Stimulated activated CD4-positive, alpha-beta T cell treated with anti-CD3 and anti-CD28 coated beads, Interleukin-4, amount 100 ng/mL, for 1 hour (primary cell): ENCODE measurements around the gene EMILIN2.
A peak's percentile ranks its signal among the peaks of the same experiment; 100 is the strongest.

Experiments
- DNase-seq: peaks from one replicate; pipeline ENCODE4 v3.0.0-alpha.2; 2020

The EMILIN2 gene

DNA sequence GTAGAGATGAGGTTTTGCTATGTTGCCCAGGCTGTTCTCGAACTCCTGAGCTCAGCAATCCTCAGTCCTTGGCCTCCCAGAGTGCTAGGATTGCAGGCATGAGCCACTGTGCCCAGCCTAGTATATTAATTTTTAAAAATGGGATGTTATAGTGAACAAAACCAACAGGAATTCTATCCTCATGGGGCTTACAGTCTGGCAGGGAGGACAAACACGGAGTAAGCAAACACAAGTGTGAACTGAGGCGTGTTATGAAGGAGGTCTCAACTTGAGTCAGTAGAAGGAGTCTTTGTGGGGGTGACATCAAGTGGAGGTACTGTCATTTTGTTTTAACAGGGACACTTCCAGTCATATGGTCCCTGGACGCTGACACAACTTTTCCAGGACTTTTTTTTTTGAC lies 33.1 kb downstream of the EMILIN2 start:
- DNase-seq: no peak

- no peak for DNase-seq
Measured at GRCh38 chr18:2880473-2880872, 33.7 kb downstream of the EMILIN2 start.

DNA sequence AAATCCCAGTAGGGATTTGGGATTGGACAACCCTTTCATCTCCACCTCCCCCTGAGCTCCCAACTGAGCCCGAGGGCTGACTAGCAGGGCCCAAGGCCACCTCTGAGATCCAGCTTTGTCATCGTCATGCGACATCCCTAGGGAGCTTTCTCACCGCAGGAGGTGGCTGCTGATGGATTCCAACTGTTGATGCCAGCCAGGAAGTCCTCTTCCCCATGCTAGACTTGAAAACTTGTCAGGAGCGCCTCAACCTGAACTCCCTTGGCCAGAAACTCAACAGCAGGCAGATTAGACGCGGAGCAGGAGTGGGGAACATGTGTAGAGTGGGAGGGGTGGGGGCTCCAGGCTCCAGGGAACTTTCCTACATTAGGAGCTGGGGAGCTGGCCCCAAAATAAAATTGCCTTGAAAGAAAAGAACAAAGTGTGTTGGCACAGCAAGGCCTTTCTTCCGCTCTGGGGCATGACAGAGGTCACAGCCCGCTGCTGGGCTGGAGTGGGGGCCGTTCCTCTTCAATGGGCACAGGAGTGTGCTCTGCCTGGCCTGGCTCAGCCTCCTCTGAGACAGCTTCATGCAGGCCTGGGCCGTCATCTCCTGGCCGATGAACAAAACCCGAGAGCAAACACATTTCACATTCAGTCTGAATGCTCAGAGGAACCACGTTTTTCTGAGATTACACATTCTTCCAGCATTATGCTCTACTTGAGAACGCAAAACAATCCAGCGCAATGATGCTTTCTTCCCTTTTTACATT lies 34.5 kb downstream of the EMILIN2 start:
- DNase-seq: no peak

GRCh38 chr18:2881840-2882195 lies 35.0 kb downstream of the EMILIN2 start:
- no peak for DNase-seq

DNA sequence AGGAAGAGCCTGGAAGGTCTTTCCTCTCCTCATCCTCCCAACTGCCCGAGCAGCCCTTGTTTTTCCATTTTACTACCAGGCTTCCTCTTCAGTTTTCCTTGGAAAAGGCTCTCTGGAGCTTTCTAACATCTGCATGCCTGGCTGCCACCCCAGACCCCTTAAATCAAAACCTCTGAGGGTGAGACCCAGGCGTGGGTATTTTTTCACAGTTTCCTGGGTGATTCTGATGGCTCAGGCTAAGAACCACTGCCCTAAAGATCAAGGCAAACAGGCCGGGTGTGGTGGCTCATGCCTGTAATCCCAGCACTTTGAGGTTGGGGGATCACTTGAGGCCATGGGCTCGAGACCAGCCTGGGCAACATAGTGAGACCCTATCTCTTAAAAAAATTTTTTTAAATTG lies 35.4 kb downstream of the EMILIN2 start:
- DNase-seq: no peak

GRCh38 chr18:2883076-2883735 lies 36.4 kb downstream of the EMILIN2 start:
- DNase-seq: peak; percentile 34

DNA sequence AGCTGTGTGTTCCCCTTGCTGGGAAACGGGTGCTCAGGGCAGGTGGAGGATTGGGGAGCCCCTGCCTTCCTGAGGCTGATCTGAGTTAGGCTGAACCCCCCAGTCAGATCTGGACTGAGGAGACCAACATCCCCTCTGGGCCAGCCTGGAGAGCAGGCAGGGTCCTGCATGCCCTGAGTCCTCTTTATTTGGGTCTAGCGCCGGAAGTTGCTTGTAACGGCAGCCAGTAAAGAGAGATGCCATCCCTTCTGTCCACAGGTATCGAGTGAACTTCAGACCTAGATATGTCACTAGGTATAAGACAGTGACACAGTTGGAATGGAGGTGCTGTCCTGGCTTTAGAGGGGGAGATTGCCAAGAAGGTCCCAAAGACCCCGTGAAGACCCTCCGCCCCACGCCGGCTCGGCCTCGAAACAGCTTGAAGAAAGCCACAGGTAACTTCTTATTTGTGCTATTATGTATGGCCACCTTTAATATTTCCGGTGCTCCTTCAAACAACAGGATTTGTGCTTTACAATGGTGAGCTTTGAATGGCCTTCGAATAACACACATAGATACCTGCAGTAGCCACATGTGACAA lies 38.0 kb downstream of the EMILIN2 start:
- DNase-seq: no peak

DNA sequence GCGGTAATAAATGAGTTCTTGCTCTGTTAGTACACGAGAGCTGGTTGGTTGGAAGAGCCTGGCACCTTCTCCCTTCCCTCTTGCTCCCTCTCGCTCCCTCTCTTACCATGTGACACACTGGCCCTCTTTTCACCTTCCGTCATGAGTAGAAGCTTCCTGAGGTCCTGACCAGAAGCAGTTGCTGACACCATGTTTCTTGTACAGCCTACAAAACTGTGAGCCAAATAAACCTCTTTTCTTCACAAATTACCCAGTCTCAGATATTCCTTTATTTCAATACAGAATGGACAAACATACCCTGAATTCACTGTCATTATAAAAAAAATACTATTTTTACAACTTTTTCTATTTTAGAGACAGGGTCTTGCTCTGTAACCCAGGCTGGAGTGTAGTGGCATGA lies 40.7 kb downstream of the EMILIN2 start:
- no peak for DNase-seq

- DNase-seq: no peak
Measured at GRCh38 chr18:2889761-2890192, 43.0 kb downstream of the EMILIN2 start.

- DNase-seq: no peak
Measured at GRCh38 chr18:2890606-2891005, 43.8 kb downstream of the EMILIN2 start.

GRCh38 chr18:2891526-2892431 lies 45.0 kb downstream of the EMILIN2 start:
- no peak for DNase-seq

GRCh38 chr18:2893056-2893455 lies 46.2 kb downstream of the EMILIN2 start:
- DNase-seq: no peak

- no peak for DNase-seq
Measured at GRCh38 chr18:2893676-2894075, 46.9 kb downstream of the EMILIN2 start.

DNA sequence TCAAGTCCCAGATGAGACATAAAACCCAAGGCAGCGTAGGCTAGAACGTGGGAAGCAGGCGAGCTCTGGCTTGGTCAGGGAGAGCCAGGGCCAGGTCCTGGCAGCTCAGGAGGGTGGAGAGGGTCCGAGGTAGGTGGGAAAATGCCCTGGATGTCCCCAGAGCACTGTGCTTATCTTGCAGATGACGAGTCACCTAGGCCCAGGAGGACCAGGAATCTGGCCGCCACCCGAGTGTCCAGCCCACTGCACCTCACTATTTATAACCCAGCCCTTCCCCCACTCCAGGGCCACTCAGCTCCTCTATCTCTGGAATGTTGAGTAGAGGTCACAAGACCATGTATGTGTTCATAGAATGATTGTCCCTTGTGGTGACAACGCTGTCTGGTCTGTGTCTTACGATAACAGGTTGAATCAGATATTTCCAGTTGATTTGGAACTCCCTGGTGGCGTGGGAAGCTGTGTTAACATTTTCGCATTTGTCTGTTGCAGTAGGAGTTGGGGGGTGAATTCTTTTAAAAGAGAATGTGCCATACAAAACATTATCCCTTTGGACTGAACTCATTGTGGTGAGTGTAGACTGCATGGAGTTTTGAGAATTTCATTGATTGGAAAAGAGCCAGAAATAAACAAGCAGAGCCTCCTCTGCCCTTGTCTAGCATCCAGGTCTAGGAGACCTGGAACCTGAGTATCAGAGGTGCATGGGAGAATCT lies 47.5 kb downstream of the EMILIN2 start:
- no peak for DNase-seq

GRCh38 chr18:2894841-2895370 lies 48.1 kb downstream of the EMILIN2 start:
- DNase-seq: no peak

DNA sequence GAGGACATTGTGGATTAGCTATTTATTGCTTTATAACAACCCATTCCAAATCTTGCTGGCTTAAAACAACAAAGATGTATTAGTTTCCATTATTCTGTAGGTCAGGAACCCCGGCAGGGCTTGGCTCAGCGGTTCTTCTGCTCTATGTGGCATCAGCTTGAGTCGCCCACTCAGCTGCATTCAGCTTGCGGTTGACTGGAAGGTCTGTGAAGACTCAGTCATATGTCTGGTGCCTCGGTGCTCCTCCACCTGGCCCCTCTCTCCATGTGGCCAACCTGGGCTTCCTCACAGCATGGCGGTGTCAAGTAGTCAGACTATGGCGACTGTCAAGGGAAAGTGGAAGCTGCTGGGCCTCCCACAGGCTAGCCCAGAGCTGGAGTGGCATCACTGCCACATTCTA lies 48.6 kb downstream of the EMILIN2 start:
- DNase-seq: no peak

- DNase-seq: no peak
Measured at GRCh38 chr18:2896990-2897389, 50.2 kb downstream of the EMILIN2 start.

DNA sequence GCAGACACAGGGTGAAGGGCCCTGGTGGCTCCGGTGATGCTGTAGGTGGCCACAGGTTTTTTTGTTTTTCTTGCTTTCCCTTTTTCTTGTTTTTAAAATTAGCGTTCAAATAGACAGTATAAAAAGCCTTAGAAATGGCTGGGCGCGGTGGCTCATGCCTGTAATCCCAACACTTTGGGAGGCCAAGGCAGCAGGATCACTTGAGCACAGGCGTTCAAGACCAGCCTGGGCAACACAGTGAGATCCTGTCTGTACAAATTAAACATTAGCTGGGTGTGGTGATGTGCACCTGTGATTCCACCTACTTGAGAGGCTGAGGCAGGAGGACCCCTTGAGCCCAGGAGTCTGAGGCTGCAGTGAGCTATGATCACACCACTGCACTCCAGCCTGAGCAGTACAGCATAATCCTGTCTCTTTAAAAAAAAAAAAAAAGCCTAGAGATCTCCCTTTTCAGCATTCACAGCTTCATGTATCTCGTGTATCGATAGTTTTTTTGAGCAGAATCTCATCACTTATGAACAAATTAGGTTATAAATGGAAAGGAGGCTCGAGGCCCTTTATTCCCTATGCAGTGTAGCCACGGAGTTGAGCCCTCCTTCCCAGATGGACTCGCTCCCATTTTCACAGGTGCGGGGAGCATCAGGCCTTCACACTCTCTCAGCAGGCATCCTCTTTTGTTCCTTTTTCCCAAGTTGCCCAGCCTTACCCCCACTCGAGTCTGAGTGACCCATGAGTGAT lies 50.8 kb downstream of the EMILIN2 start:
- DNase-seq: no peak

DNA sequence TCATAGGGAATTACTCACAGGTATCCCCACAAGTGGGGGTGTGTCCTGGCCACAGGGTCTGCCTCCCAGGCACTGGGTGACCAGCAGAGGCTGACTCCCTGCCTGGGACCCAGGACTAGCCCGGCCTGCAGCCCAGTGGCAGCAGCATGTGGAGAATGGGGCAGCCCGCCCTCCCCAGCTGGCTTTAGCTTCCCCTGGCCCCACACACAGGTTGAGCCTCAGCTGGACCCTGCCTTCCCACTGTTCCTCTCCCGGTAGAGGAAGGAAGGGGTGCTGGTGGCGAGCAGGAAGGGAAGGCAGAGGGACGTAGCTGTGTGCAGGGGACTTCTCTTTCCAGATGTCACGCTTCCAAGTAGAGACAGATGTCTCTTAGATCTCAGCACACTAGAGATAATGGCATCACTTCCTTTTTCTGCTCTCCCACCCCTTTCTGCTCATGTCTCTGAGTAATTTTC lies 51.4 kb downstream of the EMILIN2 start:
- no peak for DNase-seq

GRCh38 chr18:2900684-2901422 lies 54.0 kb downstream of the EMILIN2 start:
- DNase-seq: no peak
